Amniotic stem cell (primary cell): ENCODE results near the gene GRM4.

Experiments
- DNase-seq: peaks from one replicate; lab custom pipeline; 2025; lab: John Stamatoyannopoulos, UW

Gene GRM4

GRCh38 chr6:34106421-34106820, 39.5 kb downstream of the GRM4 start:
- no peak for DNase-seq

GRCh38 chr6:34104628-34105027, 41.3 kb downstream of the GRM4 start:
- DNase-seq: no peak

GRCh38 chr6:34104186-34104585, 41.7 kb downstream of the GRM4 start:
- no peak for DNase-seq

- DNase-seq: no peak
Observed at GRCh38 chr6:34103321-34103720, 42.6 kb downstream of the GRM4 start.

- DNase-seq: no peak
Observed at GRCh38 chr6:34102696-34103095, 43.2 kb downstream of the GRM4 start.

GRCh38 chr6:34102099-34102656, 43.7 kb downstream of the GRM4 start:
- no peak for DNase-seq

GRCh38 chr6:34100788-34101187, 45.1 kb downstream of the GRM4 start:
- no peak for DNase-seq

GRCh38 chr6:34099878-34100277, 46.0 kb downstream of the GRM4 start:
- no peak for DNase-seq

- DNase-seq: no peak
Observed at GRCh38 chr6:34098045-34098936, 47.6 kb downstream of the GRM4 start.

- no peak for DNase-seq
Observed at GRCh38 chr6:34096814-34097213, 49.1 kb downstream of the GRM4 start.

GRCh38 chr6:34096193-34096592, 49.7 kb downstream of the GRM4 start:
- DNase-seq: no peak

- no peak for DNase-seq
Observed at GRCh38 chr6:34095741-34096140, 50.1 kb downstream of the GRM4 start.

- no peak for DNase-seq
Observed at GRCh38 chr6:34095136-34095505, 50.8 kb downstream of the GRM4 start.

- DNase-seq: no peak
Observed at GRCh38 chr6:34094474-34095135, 51.3 kb downstream of the GRM4 start.

- no peak for DNase-seq
Observed at GRCh38 chr6:34093854-34094430, 51.9 kb downstream of the GRM4 start.

GRCh38 chr6:34093206-34093605, 52.7 kb downstream of the GRM4 start:
- DNase-seq: no peak

- no peak for DNase-seq
Observed at GRCh38 chr6:34092631-34093030, 53.3 kb downstream of the GRM4 start.

GRCh38 chr6:34090935-34091334, 55.0 kb downstream of the GRM4 start:
- DNase-seq: no peak

- DNase-seq: no peak
Observed at GRCh38 chr6:34090529-34090928, 55.4 kb downstream of the GRM4 start.

- no peak for DNase-seq
Observed at GRCh38 chr6:34086558-34086957, 59.3 kb downstream of the GRM4 start.

- no peak for DNase-seq
Observed at GRCh38 chr6:34085453-34086170, 60.3 kb downstream of the GRM4 start.
